ENCODE data around the gene EMILIN1.

DNA sequence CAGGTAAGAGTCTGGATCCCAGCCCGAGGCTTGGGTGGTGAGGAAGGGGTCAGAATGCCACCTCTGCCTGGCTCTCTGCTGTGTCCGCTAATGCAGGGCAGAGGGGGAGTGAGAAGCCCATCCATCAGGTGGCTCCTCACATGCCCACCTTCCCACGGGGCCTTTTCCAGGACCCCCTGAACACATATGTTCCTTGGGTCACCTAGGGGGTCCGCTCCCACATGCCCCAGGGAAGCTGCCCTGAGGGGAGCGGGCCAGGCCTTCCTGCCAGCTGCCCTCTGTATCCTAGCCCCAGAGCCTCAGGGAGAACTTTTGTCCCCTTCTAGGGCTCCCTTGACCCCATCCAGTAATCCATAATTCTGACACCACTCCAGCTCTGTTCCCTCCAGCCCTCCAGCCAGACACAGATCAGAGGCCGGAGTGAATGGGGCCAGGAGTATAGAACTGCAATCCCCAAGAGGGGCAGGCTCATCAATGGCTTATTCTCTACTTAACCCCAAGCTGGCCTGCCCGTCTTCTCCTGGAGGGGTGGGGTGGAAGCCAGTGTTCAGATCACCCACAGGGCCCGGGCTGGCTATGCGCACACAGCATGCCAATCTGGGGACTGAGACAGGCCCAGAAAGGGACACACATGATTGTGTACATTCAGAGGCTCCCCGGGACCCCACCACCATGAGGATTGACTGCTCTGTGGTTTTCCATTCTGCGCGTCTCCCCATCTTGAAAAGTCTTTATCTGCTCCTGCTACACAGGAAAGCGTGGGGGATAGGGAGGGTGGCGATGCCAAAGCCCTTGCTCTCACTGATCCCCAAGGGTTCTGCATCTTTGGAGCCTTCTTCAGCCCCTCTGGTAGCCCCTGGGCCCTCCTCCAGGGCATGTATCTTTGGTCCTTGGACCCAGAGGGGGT lies 1.1 kb downstream of the EMILIN1 start:
- TF ChIP-seq EZH2 (IDR thresholded peaks at IDR 0.05) = no peak
- TF ChIP-seq POLR2AphosphoS5 (IDR thresholded peaks at IDR 0.05; ENCODE audit: borderline replicate concordance, low read depth, low read length) = no peak
- TF ChIP-seq FOXP2 (optimal IDR thresholded peaks at IDR 0.05; ENCODE audit: control extremely low read depth, extremely low read length, insufficient read depth) = no peak
